ENCODE results near the gene SLC35F1.
"Not testable (repeated sequence)": the region's sequence is repeated elsewhere in the genome, so short reads cannot be mapped to it uniquely, and the experiment has no call there.

SLC35F1 gene

DNA sequence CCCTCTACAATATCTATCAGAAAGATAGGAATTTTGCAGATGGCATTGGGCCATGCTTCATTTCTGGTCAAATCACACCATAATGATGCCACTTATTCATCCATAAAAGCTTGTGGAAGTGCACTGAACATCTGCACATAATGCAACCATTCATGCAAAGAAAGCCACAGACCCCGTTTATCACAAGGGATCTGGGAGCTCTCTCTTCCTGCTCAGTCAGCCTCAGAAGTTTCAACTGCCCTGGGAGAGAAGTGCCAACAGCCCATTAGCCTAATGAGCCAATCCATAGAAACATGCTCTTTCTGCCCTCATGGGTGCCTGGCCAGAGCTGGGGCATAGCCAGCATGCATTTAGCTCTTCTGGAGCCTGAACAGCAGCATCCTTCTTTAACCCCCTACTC lies 85.8 kb downstream of the SLC35F1 start:
- DNase-seq (ENCODE audit: low read depth), result no peak

DNA sequence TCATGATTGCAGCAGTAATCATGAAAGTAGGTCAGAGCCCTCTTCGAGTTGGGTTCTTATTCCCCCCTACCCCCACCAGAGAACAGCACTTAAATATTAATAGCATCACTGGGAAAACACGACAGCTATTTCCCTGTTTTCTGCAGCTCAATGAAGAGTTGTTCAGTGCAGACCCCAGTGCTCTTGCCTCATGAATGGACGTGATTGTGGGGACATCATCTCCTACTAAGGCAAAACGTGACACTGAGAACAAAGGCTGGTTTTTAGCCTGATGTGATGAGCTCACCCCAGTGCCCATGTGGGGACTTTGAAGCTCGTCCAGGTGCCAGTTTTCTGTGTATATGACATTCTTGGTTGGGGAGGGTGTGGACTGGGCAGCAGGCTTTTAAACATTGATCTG lies 105.9 kb downstream of the SLC35F1 start:
- DNase-seq (ENCODE audit: low read depth), result no peak

DNA sequence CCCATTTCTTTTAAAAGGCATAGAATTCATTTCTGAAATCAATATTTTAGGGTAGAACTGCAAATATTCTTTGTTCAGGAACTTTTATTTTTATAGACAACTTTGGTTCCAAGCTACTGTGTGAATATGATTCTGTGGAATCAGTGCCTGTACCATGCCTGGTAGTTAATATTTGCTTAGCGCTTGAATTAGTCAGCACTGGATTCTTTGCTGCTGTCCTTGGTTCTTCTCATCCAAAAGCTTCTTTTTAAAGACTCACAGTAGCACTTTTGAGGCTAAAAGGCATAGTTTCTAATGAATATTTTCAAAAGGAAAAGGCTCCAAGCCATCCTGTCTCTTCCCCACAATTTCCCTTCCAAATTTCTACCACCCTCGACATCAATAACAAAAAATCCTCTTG lies 109.5 kb downstream of the SLC35F1 start:
- no peak for DNase-seq (ENCODE audit: low read depth)

DNA sequence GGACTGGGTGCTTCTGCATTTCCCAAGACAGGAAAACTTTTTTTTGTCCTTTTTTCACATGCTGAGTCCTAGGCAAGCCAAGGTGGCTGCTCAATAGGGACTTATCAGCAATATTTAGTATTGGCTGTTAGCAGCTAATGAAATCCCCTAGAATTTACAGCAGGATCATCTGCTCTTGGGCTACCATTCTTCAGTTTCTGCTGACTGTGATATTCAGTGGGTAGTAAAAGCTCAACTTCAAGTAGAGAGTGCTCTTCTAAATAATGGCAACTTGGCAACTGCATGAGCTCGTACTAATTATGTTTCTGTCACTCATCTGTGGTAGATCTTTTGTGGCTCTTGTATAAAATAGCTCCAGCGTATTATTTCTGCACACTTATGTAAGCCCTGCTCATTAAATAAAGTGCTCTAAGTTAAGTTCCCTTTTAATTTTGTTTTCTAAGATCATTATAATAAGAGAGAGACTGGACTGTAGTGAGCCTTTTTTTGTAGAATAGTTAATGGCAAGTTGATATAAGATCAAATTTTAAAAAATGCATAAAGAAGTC lies 110.3 kb downstream of the SLC35F1 start:
- DNase-seq (ENCODE audit: low read depth), result no peak

DNA sequence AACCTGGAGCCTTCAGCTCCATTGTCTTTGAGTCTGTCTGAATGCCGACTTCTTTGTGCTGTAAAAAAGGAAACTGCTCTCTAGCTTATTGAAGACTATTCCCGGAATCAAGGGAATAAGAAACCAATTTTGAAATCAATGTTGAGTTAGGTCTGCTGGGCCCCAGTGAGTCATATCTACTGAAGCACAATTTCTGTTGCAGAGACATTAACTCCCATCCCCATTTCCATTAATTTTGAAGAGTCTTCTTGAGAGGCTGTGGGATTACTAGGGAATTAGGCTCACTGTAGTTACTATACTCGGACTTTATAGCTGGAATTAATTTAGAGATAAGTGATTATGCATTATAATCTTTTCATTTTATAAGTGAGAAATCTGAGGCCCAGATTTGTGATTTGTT lies 116.7 kb downstream of the SLC35F1 start:
- DNase-seq (ENCODE audit: low read depth), result no peak

DNA sequence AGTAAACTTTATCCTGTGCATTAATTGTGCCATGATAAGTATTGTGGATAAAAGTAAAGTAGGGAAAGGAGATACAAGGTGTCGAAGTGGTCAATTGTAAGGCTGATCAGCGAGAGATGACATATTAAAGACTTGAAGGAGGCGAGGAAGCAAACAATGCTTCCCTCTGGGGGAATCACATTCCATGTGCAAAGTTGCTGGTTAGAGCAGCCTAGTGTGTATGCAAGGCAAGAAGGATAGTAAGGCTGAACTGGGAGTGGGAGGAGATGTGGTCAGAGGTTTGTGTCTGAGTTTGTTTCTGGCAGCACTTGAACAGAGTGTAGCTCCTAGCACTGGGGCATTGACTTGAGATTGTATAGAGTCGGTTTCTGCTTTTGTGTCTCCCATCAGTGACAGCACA lies 122.9 kb downstream of the SLC35F1 start:
- DNase-seq (ENCODE audit: low read depth), result no peak

DNA sequence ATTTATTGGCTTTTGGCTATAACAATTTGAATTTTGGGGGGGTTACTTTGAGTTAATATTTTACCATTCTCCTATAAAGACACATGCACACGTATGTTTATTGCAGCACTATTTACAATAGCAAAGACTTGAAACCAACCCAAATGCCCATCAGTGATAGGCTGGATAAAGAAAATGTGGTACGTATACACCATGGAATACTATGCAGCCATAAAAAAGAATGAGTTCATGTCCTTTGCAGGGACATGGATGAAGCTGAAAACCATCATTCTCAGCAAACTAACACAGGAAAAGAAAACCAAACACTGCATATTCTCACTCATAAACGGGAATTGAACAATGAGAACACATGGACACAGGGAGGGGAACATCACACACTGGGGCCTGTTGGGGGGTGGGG lies 130.4 kb downstream of the SLC35F1 start:
- not testable (repeated sequence) for DNase-seq (ENCODE audit: low read depth)

DNA sequence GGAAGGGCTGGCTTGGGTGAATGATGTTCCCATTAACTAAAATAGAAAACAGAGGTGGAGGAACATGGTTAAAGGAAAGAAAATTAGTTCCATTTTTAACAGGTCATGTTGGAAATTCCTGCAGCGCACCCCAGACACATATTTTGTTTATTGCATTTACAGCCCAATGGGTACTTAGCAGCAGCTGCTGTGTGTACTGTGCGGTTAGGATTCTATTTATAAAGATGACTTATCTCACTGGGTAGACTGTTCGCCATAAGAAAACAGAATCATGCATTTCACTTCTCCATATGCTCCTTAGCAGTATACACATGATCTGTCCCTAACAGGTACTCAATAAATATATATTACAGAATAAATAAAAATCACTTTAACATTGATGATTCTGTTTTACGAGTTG lies 135.8 kb downstream of the SLC35F1 start:
- no peak for DNase-seq (ENCODE audit: low read depth)

DNA sequence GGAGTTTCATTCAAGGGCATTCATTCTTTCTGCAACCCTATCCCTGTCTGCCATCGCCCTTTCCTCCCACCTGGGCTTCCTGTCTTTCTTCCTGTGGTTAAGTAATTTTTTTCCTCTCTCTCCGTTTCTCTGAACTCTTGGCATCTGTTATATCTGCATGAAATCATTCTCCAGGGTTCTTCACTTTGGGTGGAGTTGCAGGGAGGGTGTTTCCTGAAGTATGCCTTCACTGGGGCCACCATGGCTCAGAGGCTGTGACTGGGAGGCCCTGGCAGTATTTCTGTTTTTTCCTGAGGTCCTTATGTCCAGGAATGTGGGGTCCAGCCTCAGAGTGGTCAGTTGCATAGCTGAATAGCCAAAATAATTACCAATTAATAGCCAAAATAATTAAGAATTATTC lies 137.2 kb downstream of the SLC35F1 start:
- no peak for DNase-seq (ENCODE audit: low read depth)

DNA sequence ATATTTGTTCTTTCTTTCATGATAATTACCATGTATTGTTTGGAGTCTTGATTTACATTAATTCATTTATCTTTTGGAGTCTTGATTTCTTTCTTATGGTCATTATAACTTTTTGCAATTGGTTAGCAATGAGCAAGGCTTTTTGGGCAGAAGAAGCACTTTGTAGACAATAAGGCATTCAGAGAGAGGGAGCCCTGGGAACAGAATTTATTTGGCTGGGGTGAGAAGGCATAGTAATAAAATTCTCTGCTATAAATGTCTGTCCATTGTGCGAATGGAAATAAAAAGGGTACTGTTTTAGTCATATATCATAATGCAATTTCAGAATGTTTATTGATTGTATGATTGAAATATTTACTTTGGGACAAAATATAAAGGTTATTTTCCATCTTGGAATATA lies 147.0 kb downstream of the SLC35F1 start:
- DNase-seq (ENCODE audit: low read depth), result no peak

DNA sequence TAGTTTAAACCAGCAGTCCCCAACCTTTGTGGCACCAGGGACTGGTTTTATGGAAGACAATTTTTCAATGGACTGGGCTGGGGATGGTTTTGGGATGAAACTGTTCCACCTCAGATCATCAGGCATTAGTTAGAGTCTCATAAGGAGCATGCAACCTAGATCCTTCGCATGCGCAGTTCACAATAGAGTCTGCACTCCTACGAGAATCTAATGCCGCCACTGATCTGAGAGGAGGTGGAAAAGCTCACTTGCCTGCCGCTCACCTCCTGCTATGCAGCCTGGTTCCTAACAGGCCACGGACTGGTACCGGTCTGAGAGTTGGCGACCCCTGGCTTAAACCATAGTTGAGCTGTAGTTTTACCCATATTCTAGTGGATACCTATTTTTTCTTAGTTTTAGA lies 154.6 kb downstream of the SLC35F1 start:
- DNase-seq (ENCODE audit: low read depth), result no peak

DNA sequence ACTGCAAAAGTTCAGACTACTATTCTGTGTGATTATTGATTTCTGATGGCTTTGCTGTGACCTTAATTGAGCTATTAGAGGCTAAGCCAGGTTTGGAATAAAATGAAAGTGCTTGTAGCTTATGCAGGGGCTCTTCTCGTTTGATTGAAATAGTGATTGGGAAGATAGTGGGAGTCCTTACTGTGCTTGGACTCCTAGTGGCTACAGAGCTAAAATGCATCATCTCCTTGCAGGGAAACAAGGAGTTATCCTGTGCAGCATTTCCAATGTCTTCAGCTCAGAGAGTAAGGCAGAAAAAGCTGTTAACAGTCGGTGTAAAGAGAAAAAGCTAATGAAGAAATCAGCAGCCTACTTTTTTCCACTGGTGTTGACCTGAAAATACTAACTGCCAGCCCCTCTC lies 173.5 kb downstream of the SLC35F1 start:
- DNase-seq (ENCODE audit: low read depth), result no peak

DNA sequence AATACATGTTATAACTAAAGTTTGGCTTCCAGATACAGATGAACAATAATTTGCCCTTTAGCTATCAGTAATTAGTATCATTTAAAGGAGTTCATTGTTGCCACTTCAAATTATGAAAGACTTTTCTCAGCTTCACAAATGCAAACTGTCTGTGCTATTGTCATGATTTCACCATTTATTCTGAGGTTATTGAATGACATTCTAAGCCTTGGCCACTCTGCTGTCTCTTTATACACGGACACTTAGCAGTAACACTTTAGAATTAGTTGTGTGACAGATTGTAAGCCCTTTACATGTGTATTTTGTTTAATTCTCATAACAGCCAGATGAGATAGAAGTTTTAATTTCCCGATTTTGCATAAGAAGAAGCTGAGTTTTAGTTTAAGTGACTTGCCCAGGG lies 176.6 kb downstream of the SLC35F1 start:
- DNase-seq (ENCODE audit: low read depth), result no peak

DNA sequence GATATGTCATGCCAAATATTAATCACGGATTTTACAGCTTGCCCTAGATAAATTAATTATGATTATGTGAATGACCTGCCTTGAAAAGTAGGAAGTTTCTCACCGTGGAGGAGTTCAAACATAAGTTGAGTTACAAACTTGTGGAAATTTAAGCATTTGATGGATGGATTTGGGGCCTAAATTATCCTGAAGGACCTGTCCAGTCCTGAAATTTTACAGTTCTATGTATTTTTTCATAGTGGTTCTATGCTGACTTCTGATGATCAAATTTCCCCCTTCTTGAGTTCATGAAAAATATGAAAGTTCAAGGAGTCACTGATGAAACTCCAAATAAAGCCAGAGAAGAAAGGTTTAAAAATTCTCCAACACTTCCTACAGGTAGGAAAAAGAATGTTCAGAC lies 178.6 kb downstream of the SLC35F1 start:
- no peak for DNase-seq (ENCODE audit: low read depth)

DNA sequence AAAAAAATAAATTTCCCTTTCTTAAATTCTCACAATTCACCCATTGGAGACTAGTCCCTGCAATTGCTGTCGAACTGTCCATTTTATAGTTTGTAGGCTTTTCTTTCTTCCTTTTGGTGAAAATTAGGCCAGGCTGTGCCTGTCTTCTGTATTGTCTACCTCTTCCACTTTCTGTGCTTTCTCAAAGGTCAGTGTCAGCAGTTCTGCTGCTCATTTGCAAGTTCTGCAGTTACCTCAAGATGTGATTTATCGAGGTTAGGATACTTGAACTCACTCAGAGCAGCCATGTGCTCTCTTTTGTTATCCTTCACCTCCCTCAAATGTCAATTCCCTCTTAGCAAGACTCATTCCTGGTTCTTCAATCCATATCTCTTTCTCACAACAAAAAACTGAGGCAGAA lies 179.1 kb downstream of the SLC35F1 start:
- DNase-seq (ENCODE audit: low read depth), result no peak

DNA sequence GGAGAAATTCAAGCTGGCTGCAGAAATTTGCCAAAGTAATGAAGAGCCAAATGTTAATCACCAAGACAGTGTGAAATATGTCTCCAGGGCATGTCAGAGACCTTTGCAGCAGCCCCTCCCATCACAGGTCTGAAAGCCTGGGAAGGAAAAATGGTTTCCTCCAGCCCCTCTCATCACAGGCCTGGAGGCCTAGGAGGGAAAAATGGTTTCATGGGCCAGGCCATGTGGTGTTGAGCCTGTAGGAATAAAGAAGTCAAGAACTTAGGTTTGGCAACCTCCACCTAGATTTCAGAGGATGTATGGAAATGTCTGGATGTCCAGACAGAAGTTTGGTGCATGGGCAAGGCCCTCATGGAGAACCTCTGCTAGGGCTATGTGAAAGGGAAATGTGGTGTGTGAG lies 185.0 kb downstream of the SLC35F1 start:
- no peak for DNase-seq (ENCODE audit: low read depth)

DNA sequence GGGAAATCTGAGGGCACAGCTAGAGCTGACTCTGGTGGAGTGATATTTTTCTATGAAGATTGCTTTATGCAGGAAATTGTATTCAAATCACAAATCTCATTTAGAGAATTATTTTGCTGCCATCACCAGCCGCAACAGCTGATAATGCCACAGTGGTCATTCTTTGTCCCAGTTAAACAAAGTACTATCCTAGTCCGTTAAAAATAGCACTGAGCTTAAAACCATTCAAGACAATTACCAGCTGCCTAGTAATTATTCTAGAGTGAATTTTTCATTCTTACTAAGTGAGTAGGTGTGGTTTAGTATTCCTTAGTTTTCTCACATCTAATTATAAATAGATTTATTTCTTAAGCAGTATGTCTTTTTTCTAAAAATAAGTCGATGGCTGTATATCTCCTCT lies 190.5 kb downstream of the SLC35F1 start:
- no peak for DNase-seq (ENCODE audit: low read depth)

DNA sequence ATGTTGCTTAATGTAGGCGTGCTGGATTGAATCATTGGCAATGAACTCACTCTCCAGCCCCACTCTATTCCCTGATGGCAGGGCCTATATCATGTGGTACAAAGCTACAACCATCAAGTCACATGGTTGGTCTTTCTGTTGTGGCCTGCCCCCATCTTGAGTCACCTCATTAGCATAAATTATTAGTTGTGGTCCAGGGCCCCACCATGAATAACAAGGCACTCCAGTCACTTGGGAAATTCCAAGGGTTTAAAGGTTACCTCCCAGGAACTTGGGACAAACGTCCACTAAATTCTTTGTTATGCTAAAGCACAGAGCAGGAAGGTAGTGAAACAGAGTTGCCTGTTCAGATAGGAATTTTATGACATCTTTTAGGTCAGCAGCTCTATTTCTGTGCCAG lies 193.7 kb downstream of the SLC35F1 start:
- DNase-seq (ENCODE audit: low read depth), result no peak

DNA sequence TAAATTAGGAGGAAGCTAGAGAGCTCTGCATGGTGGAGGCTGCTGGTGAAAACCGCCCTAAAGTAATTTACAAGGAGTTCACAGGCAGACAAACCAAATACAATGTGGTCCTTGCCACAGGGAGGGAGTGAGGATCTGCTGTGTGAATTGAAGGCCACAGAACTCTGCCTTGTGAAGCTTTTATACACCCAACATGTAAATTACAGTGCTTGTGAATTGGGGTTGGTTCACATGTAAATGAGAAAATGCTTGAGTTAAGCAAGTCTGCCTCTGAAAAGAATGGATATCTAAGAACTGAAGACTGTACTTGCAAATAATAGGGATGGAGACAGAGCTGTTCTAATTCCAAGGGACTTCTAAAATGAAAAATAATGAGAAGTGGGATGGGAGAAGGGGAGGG lies 194.2 kb downstream of the SLC35F1 start:
- DNase-seq (ENCODE audit: low read depth), result no peak

DNA sequence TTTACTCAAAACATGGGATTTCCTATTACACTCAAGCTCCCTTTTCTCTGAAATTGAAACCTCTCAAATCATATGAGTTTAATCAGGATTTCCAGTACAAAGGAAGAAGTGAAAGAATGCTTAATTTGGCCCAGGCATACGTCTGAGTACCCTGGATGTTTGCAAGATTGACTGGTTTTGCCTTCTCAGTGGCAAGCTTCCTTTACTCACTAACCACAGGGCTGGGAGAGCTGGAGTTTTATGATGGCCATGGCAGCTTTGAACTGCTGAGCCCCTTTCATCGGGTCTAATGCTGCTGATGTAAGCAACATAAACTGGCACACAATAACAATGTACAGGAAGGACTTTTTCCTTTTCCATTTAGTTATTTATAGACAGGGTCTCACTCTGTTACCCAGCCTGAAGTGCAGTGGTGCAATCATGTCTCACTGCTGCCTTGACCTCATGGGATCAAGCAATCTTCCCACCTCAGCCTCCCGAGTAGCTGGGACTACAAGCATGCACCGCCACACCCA lies 194.8 kb downstream of the SLC35F1 start:
- no peak for DNase-seq (ENCODE audit: low read depth)

DNA sequence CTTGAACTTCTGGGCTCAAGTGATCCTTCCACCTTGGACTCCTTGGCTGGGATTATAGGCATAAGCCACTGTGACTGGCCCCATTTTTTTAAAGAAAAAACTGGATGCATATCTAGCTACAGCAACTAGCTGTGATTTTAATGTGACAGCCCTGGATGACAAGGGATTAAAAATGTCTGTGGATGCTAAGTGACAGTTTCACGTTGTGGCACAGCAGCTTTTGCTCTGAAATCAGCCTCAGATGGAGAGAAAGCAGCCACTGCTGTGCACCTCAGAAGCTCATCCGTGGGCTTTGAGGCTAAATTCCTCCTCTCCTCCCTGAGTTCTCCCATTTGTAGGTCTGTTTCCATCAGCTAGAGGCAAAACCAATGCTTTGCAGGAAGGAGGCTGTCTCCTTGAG lies 195.3 kb downstream of the SLC35F1 start:
- DNase-seq (ENCODE audit: low read depth), result no peak

DNA sequence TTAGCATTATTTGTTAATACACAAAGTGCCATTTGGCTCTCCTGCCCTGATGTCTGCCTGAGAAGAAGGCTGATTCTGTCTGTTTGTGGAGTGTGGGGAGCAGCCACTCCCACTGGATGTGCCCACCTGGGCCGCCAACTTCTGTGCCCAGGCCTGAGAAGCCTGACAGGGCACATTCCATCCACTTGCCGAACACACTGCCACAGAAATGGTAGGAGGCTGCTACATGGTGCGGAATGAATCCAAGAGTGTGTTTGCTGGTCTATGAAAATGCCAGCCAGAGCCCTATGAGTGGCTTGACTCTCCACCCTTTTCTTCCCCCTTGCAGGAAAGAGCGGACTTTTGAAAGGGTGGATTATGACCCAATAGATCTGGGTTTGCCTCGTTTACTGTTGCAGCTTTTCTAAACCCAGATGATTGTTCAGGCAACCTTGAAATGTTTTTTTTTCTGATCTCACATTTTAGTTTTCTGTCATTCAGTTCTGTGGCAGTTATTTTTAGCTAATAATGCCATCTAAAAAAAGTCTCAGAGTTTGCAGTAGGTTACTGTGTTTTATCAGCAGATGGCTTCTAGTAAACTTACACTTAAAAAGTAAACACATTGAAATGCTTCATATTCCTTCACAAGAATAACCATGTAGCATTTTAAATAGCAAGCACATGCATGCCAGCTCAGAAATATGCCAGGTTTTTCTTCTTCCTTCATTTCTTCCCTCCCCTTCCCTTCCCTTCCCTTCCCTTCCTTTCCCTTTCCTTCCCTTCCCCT lies 196.5 kb downstream of the SLC35F1 start:
- DNase-seq (ENCODE audit: low read depth), result no peak

DNA sequence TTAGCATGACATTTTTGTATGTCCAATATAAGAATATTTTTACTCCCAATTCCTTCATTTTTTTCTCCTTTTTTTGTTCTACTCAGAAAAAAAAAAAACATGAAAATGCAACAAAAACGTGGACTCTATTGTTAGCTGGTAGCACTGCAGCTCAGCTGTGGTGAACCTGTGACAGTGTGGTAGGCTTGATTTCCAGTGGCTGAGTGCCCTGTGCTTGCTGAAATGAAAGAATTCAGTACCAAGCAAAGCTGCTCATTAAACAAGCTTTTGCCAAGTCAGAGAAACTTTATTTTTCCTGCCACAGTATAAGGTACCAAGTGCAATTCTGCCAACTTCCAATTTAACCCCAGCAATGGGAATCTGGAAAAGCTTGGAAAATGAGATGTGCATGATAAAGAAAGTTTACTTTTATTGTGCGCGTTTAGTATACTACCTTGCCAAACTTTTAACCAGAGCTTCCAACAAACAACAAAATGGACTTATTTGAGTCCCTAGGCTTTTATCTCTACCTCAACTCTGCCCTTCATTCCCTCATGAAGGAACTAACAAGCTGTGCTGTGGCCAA lies 215.2 kb downstream of the SLC35F1 start:
- DNase-seq (ENCODE audit: low read depth), result no peak

DNA sequence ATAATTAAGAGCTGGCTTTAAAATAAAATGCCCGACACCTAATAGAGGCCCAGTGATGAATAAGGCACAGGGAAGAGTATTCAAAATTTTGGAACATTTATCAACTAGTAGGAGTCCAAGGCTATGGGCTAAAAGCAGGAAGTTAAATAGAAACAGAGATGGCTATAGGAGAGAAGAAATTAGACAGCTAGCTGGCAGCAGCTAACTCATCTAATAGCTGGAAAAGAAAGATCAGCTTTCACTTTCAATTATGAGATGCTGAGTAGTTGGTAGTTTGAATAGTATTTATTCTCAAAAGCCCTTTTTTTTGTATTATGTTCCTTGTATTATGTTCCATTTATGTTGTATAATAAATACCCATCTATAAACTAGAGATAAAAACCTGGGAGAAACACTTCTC lies 215.7 kb downstream of the SLC35F1 start:
- DNase-seq (ENCODE audit: low read depth), result no peak

Data from activated T-cell treated with anti-CD3 and anti-CD28 coated beads for 24 hours (primary cell).